SJCRH30 (cell line): ENCODE measurements around the gene ZNF548. TPM values are rescaled to one million over a fixed set of nuclear protein-coding genes. Genes with fewer than 3 reads are reported as not detected.
"Not testable (repeated sequence)": the region's sequence is repeated elsewhere in the genome, so short reads cannot be mapped to it uniquely, and the experiment has no call there.

ENCODE experiments used
- DNase-seq, 2 experiments: peaks; one replicate each; pipeline ENCODE4 v3.0.0-alpha.2; 2015 to 2020
- H3K27ac ChIP-seq: fragments of 250-450 bp; sonication (Bioruptor Pico); 2 replicates; pipeline ENCODE4 v1.5.1; 2020; ENCODE audit warnings: mild to moderate bottlenecking, moderate library complexity
- H3K27me3 ChIP-seq: fragments of 250-450 bp; sonication (Bioruptor Pico); 2 replicates; pipeline ENCODE4 v1.5.1; 2020; ENCODE audit warnings: mild to moderate bottlenecking, moderate library complexity
- H3K36me3 ChIP-seq: fragments of 250-450 bp; sonication (Bioruptor Pico); 2 replicates; pipeline ENCODE4 v1.5.1; 2020; ENCODE audit warnings: mild to moderate bottlenecking, moderate library complexity
- H3K4me1 ChIP-seq: fragments of 250-450 bp; sonication (Bioruptor Pico); 2 replicates; pipeline ENCODE4 v1.5.1; 2020; ENCODE audit warnings: mild to moderate bottlenecking, moderate library complexity
- H3K4me3 ChIP-seq: fragments of 250-450 bp; sonication (Bioruptor Pico); 2 replicates; pipeline ENCODE4 v1.5.1; 2020; ENCODE audit warnings: mild to moderate bottlenecking, moderate library complexity
- H3K9me3 ChIP-seq: fragments of 250-450 bp; sonication (Bioruptor Pico); replicated peaks from 2 replicates; pipeline ENCODE4 v1.5.1; 2020; ENCODE audit warnings: mild to moderate bottlenecking, moderate library complexity
- total RNA-seq: library from RNA; depleted of rRNA; stranded (reverse); fragments of >200 nt; shearing (Covaris generic); gene quantifications from 2 replicates; pipeline ENCODE4 v1.2.3, GENCODE V29; 2014; rRNA removed

Gene ZNF548
- 12.3 and 15.1 TPM in 2 replicates for total RNA-seq

- H3K4me1 ChIP-seq, result peaks cover 3% of the 10 kb centered on the region; the same call in 1 of the 2 replicates
- peak; percentile 98 for DNase-seq
- peaks cover 9% of the 10 kb centered on the region for H3K36me3 ChIP-seq
- no peaks in the 10 kb centered on the region for H3K27me3 ChIP-seq
- peak within 1 kb of the TSS; percentile 69 for H3K27ac ChIP-seq
- no peaks in the 10 kb centered on the region for H3K9me3 ChIP-seq
- H3K4me3 ChIP-seq, result peak within 1 kb of the TSS; percentile 74
Measured at GRCh38 chr19:57389730-57390598, at the start of gene ZNF548. Gene ZNF548, plus strand, starts transcription at chr19:57389854. Its CDS starts 246 bp downstream, at chr19:57390100.

- no peak for DNase-seq
- H3K4me3 ChIP-seq, result no peak overlapping the region
- no peaks in the 10 kb centered on the region; the same call in 1 of the 2 replicates for H3K27me3 ChIP-seq
- H3K36me3 ChIP-seq, result no peaks in the 10 kb centered on the region
- H3K9me3 ChIP-seq, result no peaks in the 10 kb centered on the region
- no peaks in the 10 kb centered on the region; the same call in 1 of the 2 replicates for H3K4me1 ChIP-seq
- no peak overlapping the region for H3K27ac ChIP-seq
Measured at GRCh38 chr19:57342582-57342981, 47.1 kb upstream of the ZNF548 start.

- peaks cover 2% of the 10 kb centered on the region; the same call in 1 of the 2 replicates for H3K36me3 ChIP-seq
- H3K4me3 ChIP-seq, result no peak overlapping the region
- H3K27ac ChIP-seq, result no peak overlapping the region
- no peak for DNase-seq
- H3K27me3 ChIP-seq, result no peaks in the 10 kb centered on the region; the same call in 1 of the 2 replicates
- H3K4me1 ChIP-seq, result no peaks in the 10 kb centered on the region
- H3K9me3 ChIP-seq, result no peaks in the 10 kb centered on the region
Measured at GRCh38 chr19:57348136-57348535, 41.5 kb upstream of the ZNF548 start.

- peak within 1 kb of the TSS; percentile 36 for H3K27ac ChIP-seq
- H3K9me3 ChIP-seq, result no peaks in the 10 kb centered on the region
- no peaks in the 10 kb centered on the region for H3K4me1 ChIP-seq
- peak within 1 kb of the TSS; percentile 71 for H3K4me3 ChIP-seq
- H3K36me3 ChIP-seq, result peaks cover 30% of the 10 kb centered on the region
- H3K27me3 ChIP-seq, result no peaks in the 10 kb centered on the region
- DNase-seq, result peak; percentile 93 to 96
Measured at GRCh38 chr19:57350877-57351805, 38.5 kb upstream of the ZNF548 start, which contains the start of gene ZNF304. Gene ZNF304, plus strand, starts transcription at chr19:57351271. Its CDS starts 394 bp downstream, at chr19:57351665.

GRCh38 chr19:57351867-57352266 is 37.8 kb upstream of the ZNF548 start:
- Histone ChIP-seq H3K27ac (no peak overlapping the region), H3K36me3 (peaks cover 37% of the 10 kb centered on the region), H3K27me3 (no peaks in the 10 kb centered on the region), H3K4me1 (no peaks in the 10 kb centered on the region), H3K4me3 (peak overlapping the region; percentile 71), H3K9me3 (peaks cover under 1% of the 10 kb centered on the region)
- no peak for DNase-seq

- Histone ChIP-seq H3K9me3 (peaks cover 5% of the 10 kb centered on the region), H3K27ac (no peak overlapping the region), H3K27me3 (no peaks in the 10 kb centered on the region), H3K4me1 (no peaks in the 10 kb centered on the region), H3K4me3 (no peak overlapping the region), H3K36me3 (peaks cover 57% of the 10 kb centered on the region)
- no peak for DNase-seq
Measured at GRCh38 chr19:57355916-57356315, 33.7 kb upstream of the ZNF548 start.

GRCh38 chr19:57357406-57357805 is 32.2 kb upstream of the ZNF548 start:
- no peaks in the 10 kb centered on the region for H3K27me3 ChIP-seq
- peaks cover 57% of the 10 kb centered on the region for H3K36me3 ChIP-seq
- DNase-seq, result no peak
- H3K27ac ChIP-seq, result no peak overlapping the region
- no peak overlapping the region for H3K4me3 ChIP-seq
- no peaks in the 10 kb centered on the region; the same call in 1 of the 2 replicates for H3K4me1 ChIP-seq
- H3K9me3 ChIP-seq, result peaks cover 5% of the 10 kb centered on the region

GRCh38 chr19:57359300-57359699 is 30.4 kb upstream of the ZNF548 start:
- Histone ChIP-seq H3K27ac (no peak overlapping the region), H3K36me3 (peaks cover 46% of the 10 kb centered on the region), H3K9me3 (peaks cover 5% of the 10 kb centered on the region), H3K4me3 (no peak overlapping the region), H3K4me1 (peaks cover 2% of the 10 kb centered on the region), H3K27me3 (no peaks in the 10 kb centered on the region)
- DNase-seq, result no peak

GRCh38 chr19:57362419-57362818 is 27.2 kb upstream of the ZNF548 start:
- peak overlapping the region; percentile 64 for H3K27ac ChIP-seq
- DNase-seq, result no peak
- peaks cover 18% of the 10 kb centered on the region for H3K36me3 ChIP-seq
- H3K27me3 ChIP-seq, result no peaks in the 10 kb centered on the region
- peaks cover 2% of the 10 kb centered on the region for H3K4me1 ChIP-seq
- H3K4me3 ChIP-seq, result peak overlapping the region; percentile 64
- H3K9me3 ChIP-seq, result no peaks in the 10 kb centered on the region; the same call in 1 of the 2 replicates

- peak within 1 kb of the TSS; percentile 64 for H3K27ac ChIP-seq
- peaks cover 2% of the 10 kb centered on the region for H3K4me1 ChIP-seq
- peak; percentile 99 for DNase-seq
- no peaks in the 10 kb centered on the region for H3K27me3 ChIP-seq
- H3K36me3 ChIP-seq, result peaks cover 12% of the 10 kb centered on the region
- no peaks in the 10 kb centered on the region for H3K9me3 ChIP-seq
- peak within 1 kb of the TSS; percentile 64 for H3K4me3 ChIP-seq
Measured at GRCh38 chr19:57362997-57363687, 26.5 kb upstream of the ZNF548 start, which contains the start of the genes TRAPPC2B and ZNF547. Gene TRAPPC2B, plus strand, starts transcription at chr19:57363551. Its CDS starts 1,283 bp downstream, at chr19:57364834. Gene ZNF547, plus strand, starts transcription at chr19:57363551. Its CDS starts 5,005 bp downstream, at chr19:57368556.

- peaks cover 2% of the 10 kb centered on the region for H3K4me1 ChIP-seq
- H3K36me3 ChIP-seq, result peaks cover 9% of the 10 kb centered on the region
- H3K9me3 ChIP-seq, result no peaks in the 10 kb centered on the region
- H3K27ac ChIP-seq, result peak overlapping the region; percentile 64
- peak overlapping the region; percentile 64 for H3K4me3 ChIP-seq
- no peaks in the 10 kb centered on the region for H3K27me3 ChIP-seq
- peak in 1 of 2 experiments; percentile 20 for DNase-seq
Measured at GRCh38 chr19:57363688-57364181, 25.9 kb upstream of the ZNF548 start.

- Histone ChIP-seq H3K36me3 (peaks cover 4% of the 10 kb centered on the region), H3K27ac (no peak overlapping the region), H3K9me3 (no peaks in the 10 kb centered on the region), H3K27me3 (no peaks in the 10 kb centered on the region), H3K4me3 (no peak overlapping the region), H3K4me1 (peaks cover 2% of the 10 kb centered on the region)
- DNase-seq, result no peak
Measured at GRCh38 chr19:57366776-57367175, 22.9 kb upstream of the ZNF548 start.

- no peaks in the 10 kb centered on the region for H3K4me1 ChIP-seq
- H3K27ac ChIP-seq, result no peak overlapping the region
- H3K36me3 ChIP-seq, result peaks cover 8% of the 10 kb centered on the region
- DNase-seq, result no peak
- no peaks in the 10 kb centered on the region for H3K27me3 ChIP-seq
- H3K4me3 ChIP-seq, result no peak overlapping the region
- H3K9me3 ChIP-seq, result peaks cover 8% of the 10 kb centered on the region; the same call in 1 of the 2 replicates
Measured at GRCh38 chr19:57374179-57374578, 15.5 kb upstream of the ZNF548 start.

- H3K36me3 ChIP-seq, H3K27ac ChIP-seq, H3K27me3 ChIP-seq, DNase-seq, H3K4me1 ChIP-seq, H3K4me3 ChIP-seq, H3K9me3 ChIP-seq: not testable (repeated sequence)
Measured at GRCh38 chr19:57374647-57375046, 15.0 kb upstream of the ZNF548 start.
